Measurements from ENCODE around the gene UACA. TPM values are rescaled to one million over a fixed set of nuclear protein-coding genes. Genes with fewer than 3 reads are reported as not detected.
A peak's percentile ranks its signal among the peaks of the same experiment; 100 is the strongest.

The UACA gene
- total RNA-seq, 1 donor from 2014 or later: 35.7 TPM

- peak overlapping the region; percentile 44 for H3K27ac ChIP-seq
- peaks cover 31% of the 10 kb centered on the region for H3K27me3 ChIP-seq (ENCODE audit: low read depth)
- peaks cover 14% of the 10 kb centered on the region for H3K4me1 ChIP-seq
- DNase-seq: no peak
- intact Hi-C loops (cut with DNase I): no loop called here
- no peak overlapping the region for H3K4me3 ChIP-seq
- no peaks in the 10 kb centered on the region for H3K9me3 ChIP-seq
- no peak for ATAC-seq
- no peak for TF ChIP-seq CTCF (IDR thresholded peaks at IDR 0.05)
- no peaks in the 10 kb centered on the region for H3K36me3 ChIP-seq
Observed at GRCh38 chr15:70795311-70795665, 31.9 kb upstream of the UACA start.

- Histone ChIP-seq H3K36me3 (no peaks in the 10 kb centered on the region), H3K4me1 (peaks cover 9% of the 10 kb centered on the region), H3K27me3 (ENCODE audit: low read depth) (peaks cover 34% of the 10 kb centered on the region), H3K27ac (peak overlapping the region; percentile 44), H3K4me3 (no peak overlapping the region), H3K9me3 (no peaks in the 10 kb centered on the region)
- DNase-seq: no peak
- intact Hi-C loops (cut with DNase I): no loop called here
- ATAC-seq: no peak
- TF ChIP-seq CTCF (IDR thresholded peaks at IDR 0.05): no peak
Observed at GRCh38 chr15:70794596-70795310, 31.4 kb upstream of the UACA start.

DNA sequence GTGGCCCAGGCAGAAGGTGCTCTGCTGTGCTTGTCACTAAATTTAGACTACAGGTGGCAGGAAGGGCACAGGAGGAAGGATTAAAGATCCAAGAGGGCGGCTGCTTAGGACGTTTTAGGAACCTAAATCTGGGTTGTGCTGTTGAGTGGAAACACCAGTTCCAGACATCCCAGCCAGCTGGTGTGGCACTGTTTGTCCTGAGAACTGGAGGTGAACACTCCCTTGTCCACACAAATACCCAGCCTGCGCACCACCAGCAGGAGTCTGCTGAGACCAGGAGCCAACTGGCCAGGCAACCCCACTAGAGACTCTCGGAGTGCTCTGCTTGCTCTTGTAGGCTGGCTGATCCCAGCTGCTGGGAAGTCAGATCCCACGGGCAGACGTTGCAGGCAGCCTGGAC is 30.3 kb upstream of the UACA start:
- Histone ChIP-seq H3K4me3 (no peak overlapping the region), H3K27me3 (ENCODE audit: low read depth) (peaks cover 31% of the 10 kb centered on the region), H3K36me3 (no peaks in the 10 kb centered on the region), H3K27ac (no peak overlapping the region), H3K4me1 (no peaks in the 10 kb centered on the region), H3K9me3 (no peaks in the 10 kb centered on the region)
- intact Hi-C loops (cut with DNase I): no loop called here
- ATAC-seq (no peak), DNase-seq (no peak)
- no peak for TF ChIP-seq CTCF (IDR thresholded peaks at IDR 0.05)

- intact Hi-C loops (cut with DNase I): no loop called here
- H3K27ac ChIP-seq: no peak overlapping the region
- H3K36me3 ChIP-seq: no peaks in the 10 kb centered on the region
- TF ChIP-seq CTCF (IDR thresholded peaks at IDR 0.05): no peak
- H3K4me3 ChIP-seq: no peak overlapping the region
- DNase-seq: no peak
- no peaks in the 10 kb centered on the region for H3K9me3 ChIP-seq
- ATAC-seq: no peak
- no peaks in the 10 kb centered on the region for H3K4me1 ChIP-seq
- peaks cover 22% of the 10 kb centered on the region for H3K27me3 ChIP-seq (ENCODE audit: low read depth)
Observed at GRCh38 chr15:70792171-70792573, 28.8 kb upstream of the UACA start.

DNA sequence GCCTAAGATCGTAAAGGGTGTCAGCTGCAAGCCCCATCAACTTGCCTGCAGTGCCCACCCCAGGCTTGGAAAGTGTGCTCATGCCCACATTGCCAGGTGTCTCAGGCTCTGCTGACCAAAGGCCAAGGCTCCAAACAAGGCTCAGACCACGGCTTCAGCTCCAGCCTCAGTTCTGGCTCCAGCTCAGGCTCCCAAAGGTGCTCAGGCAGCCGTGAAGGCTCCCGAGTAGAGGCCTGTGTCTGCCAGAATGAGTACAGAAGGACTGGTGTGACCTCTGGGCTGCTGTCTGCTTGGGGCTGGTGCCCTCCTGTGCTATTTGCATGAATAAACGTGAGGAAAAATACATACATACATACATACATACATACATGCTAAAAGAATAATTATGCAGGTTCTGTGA is 27.9 kb upstream of the UACA start:
- Histone ChIP-seq H3K4me3 (no peak overlapping the region), H3K9me3 (no peaks in the 10 kb centered on the region), H3K27me3 (ENCODE audit: low read depth) (peaks cover 19% of the 10 kb centered on the region), H3K27ac (no peak overlapping the region), H3K4me1 (no peaks in the 10 kb centered on the region), H3K36me3 (no peaks in the 10 kb centered on the region)
- DNase-seq (no peak), ATAC-seq (no peak)
- no peak for TF ChIP-seq CTCF (IDR thresholded peaks at IDR 0.05)
- intact Hi-C loops (cut with DNase I): no loop called here
